Cerebellar nuclear complex (tissue), 1 donor: ENCODE measurements around the gene PNPO.
"Not testable (repeated sequence)": the region's sequence is repeated elsewhere in the genome, so short reads cannot be mapped to it uniquely, and the experiment has no call there.

ENCODE experiments used
- DNase-seq, 2 experiments: peaks; one replicate each; lab custom pipeline; 2025; lab: John Stamatoyannopoulos, UW

Gene PNPO

GRCh38 chr17:47975189-47975822, 33.9 kb downstream of the PNPO start:
- DNase-seq: no peak

DNA sequence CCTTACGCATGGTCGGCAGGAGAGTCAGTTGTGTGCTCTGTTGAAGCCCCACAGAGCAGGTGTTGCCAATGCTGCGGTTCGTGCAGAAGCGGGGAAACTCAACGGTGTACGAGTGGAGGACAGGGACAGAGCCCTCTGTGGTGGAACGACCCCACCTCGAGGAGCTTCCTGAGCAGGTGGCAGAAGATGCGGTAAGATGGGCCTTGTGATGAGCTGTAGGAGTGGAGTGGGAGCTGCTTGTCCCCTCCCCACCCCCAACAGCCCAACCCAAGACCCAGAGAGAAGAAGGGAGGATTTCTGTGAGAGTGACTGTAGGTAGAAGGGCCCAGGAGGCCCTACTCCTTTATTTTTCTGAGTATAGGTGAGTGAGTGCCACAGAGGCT, 34.4 kb downstream of the PNPO start:
- no peak for DNase-seq

DNA sequence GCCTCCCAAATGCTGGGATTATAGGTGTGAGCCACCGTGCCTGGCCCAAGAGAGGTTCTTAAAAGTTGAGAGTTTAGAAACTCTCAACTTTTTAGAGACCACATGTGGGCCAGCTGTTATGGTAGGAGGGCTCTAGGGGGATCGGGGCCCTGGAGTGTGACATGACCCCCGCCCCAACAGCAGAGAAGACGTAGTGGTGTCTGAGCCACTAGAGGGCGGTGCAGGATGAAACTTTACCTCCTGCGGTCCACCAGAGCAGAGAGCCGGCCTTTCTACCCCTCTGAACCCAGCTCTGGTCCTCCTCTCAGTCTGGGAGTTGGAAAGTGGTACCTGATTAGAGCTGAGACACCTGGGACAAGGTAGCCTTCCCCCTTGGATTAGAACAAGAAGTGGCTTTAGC, 37.0 kb downstream of the PNPO start:
- no peak for DNase-seq

- DNase-seq: no peak
These were observed 39.2 kb downstream of the PNPO start for GRCh38 chr17:47980541-47980940.

GRCh38 chr17:47981462-47981861, 40.1 kb downstream of the PNPO start:
- no peak for DNase-seq

- no peak for DNase-seq
These were observed 40.8 kb downstream of the PNPO start for GRCh38 chr17:47982091-47982617.

- DNase-seq: no peak
These were observed 41.4 kb downstream of the PNPO start for GRCh38 chr17:47982645-47983390.

- DNase-seq: no peak
These were observed 42.3 kb downstream of the PNPO start for GRCh38 chr17:47983492-47984223.

DNA sequence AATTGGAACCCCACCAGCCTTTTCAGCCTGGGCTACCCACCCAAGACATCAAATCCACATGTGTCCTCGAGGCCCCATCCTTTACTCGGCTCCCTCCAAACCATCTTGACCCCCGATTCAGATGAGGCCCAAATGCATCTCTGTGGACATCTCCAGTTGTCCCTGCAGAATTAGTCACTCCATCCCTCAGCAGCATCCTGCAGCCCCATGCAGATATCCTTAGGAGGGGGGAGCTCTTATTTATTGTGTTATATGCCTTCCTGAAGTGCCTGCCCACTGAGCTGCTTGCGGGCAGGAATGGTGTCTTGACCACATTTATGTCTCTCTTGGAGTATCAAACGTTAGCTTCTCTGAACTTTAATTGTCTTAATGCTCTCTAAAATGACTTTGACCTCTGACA, 45.1 kb downstream of the PNPO start:
- no peak for DNase-seq

- DNase-seq: no peak
These were observed 46.0 kb downstream of the PNPO start for GRCh38 chr17:47987240-47987835.

GRCh38 chr17:47988445-47988844, 47.1 kb downstream of the PNPO start:
- not testable (repeated sequence) for DNase-seq

DNA sequence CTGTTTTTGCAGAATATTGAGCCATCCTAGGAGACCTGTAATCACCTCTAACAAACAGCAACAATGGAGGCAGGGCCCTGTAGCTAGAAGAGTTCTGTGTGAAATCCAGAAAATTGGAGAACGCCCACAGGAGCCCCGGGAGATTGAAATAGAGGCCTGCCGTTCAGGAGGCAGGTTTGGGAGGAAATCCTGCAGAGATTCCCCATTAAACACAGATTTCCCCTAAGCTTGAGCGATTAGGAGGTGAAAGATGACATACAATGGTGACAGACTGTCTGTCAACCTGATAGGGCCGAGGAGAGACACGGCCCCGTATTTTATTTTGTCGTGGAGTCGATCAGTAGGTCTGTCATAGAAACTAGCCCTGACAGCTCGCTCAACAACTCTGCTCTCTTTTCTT, 47.8 kb downstream of the PNPO start:
- DNase-seq: no peak

- no peak for DNase-seq
These were observed 48.3 kb downstream of the PNPO start for GRCh38 chr17:47989700-47990099.

GRCh38 chr17:47990962-47991731, 49.8 kb downstream of the PNPO start:
- no peak for DNase-seq

GRCh38 chr17:47992216-47992615, 50.8 kb downstream of the PNPO start:
- no peak for DNase-seq

DNA sequence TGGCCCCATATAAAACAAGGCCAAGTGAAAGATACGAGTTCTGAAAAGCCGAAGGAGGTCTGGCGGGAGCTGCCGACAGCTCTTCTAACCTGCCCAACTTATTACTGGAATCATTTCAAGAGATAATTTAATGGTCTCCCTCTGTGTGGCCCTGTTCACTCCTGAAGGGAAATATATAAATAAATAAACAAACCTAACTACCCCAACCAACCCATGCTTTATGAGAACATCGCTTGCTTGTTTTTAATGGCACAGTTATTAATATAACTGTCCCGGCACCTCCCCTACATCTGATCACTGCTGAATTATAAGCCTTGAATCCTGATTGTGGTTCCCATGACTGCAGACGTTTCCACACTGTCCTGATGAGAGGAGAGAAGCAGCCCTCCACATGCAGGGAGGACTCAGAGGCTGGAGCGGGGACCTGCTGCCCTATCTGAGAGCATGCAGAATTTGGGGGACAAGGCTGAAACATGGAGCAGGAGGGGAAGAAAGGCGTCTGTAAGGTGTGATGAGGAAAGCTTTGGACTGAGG, 51.7 kb downstream of the PNPO start:
- no peak for DNase-seq

DNA sequence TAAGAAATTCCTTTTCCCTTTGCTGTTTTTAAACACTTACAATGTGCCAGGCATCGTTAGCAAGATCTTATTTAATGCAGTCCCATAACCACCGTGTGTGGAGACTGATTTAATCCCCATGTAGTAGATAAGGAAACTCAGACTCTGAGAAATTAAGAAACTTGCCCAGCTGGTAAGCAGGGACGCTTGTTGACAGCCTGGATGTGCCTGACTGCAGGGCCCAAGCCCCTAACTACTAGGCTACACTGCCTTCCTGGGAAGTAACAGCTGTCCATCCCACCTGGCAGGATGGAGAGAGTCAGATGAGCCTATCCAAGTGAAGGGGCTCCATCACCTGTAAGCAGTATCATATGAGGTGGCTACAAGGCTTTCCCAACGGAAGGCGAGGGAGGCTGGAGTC, 52.6 kb downstream of the PNPO start:
- no peak for DNase-seq

GRCh38 chr17:47994724-47995123, 53.4 kb downstream of the PNPO start:
- no peak for DNase-seq

GRCh38 chr17:47995241-47995935, 54.0 kb downstream of the PNPO start:
- no peak for DNase-seq

- DNase-seq: no peak
These were observed 54.8 kb downstream of the PNPO start for GRCh38 chr17:47996201-47996600.

- no peak for DNase-seq
These were observed 56.2 kb downstream of the PNPO start for GRCh38 chr17:47997586-47997985.
